Measurements from ENCODE around the gene GPD2. TPM values are rescaled to one million over a fixed set of nuclear protein-coding genes. Genes with fewer than 3 reads are reported as not detected.

Gene GPD2
- total RNA-seq, 1 experiment from 2014 or later: 58.3 TPM

DNA sequence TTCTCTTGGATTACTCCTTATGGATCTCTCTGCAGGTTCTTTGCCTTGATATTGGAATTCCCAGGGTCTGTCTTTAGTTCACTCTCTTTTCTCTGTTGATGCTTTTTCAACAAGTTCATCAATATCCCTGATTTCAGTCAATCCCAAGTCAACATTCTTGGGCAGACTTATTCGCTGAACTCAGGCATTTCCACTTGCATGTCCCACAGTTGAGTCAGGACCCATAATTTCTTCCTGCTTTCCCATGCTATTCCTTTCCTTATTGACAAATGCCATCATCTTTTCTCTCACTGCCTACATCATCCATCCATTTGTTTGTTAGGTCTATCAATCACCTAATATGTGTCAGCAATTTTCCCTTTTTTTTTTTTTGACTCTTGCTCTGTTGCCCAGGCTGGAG is 11.6 kb downstream of the GPD2 start:
- no peaks in the 10 kb centered on the region; the same call in 1 of the 2 replicates for H3K4me1 ChIP-seq
- peaks cover 10% of the 10 kb centered on the region for H3K36me3 Mint-ChIP-seq (ENCODE audit: insufficient read depth, unreplicated experiment)
- no peak overlapping the region for H3K4me3 Mint-ChIP-seq (ENCODE audit: unreplicated experiment)
- TF ChIP-seq, protein P1, sequence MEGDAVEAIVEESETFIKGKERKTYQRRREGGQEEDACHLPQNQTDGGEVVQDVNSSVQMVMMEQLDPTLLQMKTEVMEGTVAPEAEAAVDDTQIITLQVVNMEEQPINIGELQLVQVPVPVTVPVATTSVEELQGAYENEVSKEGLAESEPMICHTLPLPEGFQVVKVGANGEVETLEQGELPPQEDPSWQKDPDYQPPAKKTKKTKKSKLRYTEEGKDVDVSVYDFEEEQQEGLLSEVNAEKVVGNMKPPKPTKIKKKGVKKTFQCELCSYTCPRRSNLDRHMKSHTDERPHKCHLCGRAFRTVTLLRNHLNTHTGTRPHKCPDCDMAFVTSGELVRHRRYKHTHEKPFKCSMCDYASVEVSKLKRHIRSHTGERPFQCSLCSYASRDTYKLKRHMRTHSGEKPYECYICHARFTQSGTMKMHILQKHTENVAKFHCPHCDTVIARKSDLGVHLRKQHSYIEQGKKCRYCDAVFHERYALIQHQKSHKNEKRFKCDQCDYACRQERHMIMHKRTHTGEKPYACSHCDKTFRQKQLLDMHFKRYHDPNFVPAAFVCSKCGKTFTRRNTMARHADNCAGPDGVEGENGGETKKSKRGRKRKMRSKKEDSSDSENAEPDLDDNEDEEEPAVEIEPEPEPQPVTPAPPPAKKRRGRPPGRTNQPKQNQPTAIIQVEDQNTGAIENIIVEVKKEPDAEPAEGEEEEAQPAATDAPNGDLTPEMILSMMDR (IDR thresholded peaks at IDR 0.05; ENCODE audit: insufficient read depth in 1 of 2, low read depth in 1 of 2, low read length in 1 of 2, severe bottlenecking in 1 of 2, unreplicated experiment in 1 of 2): no peak
- H3K9me3 ChIP-seq: no peaks in the 10 kb centered on the region; the same call in 1 of the 2 replicates
- POLR2A ChIA-PET: no interaction called here
- H3K27me3 ChIP-seq (replicated peaks; ENCODE audit: control insufficient read depth, insufficient read depth, low read length): no peaks in the 10 kb centered on the region
- intact Hi-C loops (cut with micrococcal nuclease; ENCODE audit: unreplicated experiment): no loop called here
- no peaks in the 10 kb centered on the region for H3K36me3 ChIP-seq (ENCODE audit: control insufficient read depth, insufficient read depth, low read length)
- H3K4me1 Mint-ChIP-seq (ENCODE audit: low read depth, unreplicated experiment): peaks cover 17% of the 10 kb centered on the region
- CTCF ChIA-PET: no interaction called here
- H3K4me3 ChIP-seq (ENCODE audit: low read depth, low read length): no peak overlapping the region
- peaks cover 19% of the 10 kb centered on the region for H3K9me3 Mint-ChIP-seq (ENCODE audit: unreplicated experiment)
- DNase-seq: no peak
- H3K27me3 Mint-ChIP-seq (ENCODE audit: insufficient read depth, unreplicated experiment): no peaks in the 10 kb centered on the region
- H3K27ac Mint-ChIP-seq (ENCODE audit: unreplicated experiment): no peak overlapping the region
- BruUV-seq (replicated peaks): no TSS peak

DNA sequence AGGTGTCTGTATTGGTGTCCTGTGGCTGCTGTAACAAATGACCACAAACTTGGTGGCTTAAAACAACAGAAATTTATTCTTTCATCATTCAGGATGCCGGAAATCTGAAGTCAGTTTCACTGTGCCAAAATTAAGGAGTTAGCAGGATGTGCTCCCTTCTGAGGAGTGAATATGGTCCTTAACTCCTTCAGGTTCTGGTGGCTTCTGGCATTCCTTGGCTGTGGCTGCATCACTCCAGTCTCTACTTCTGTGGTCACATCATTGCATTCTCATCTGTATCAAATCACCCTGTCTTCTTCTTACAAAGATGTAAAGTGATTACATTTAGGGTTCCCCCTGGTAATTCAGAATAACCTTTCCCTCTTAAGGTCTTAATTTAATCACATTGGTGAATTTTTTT is 12.6 kb downstream of the GPD2 start:
- no TSS peak for BruUV-seq (replicated peaks)
- TF ChIP-seq, protein P1 (IDR thresholded peaks at IDR 0.05; ENCODE audit: insufficient read depth in 1 of 2, low read depth in 1 of 2, low read length in 1 of 2, severe bottlenecking in 1 of 2, unreplicated experiment in 1 of 2): no peak
- H3K4me3 Mint-ChIP-seq (ENCODE audit: unreplicated experiment): no peak overlapping the region
- intact Hi-C loops (cut with micrococcal nuclease; ENCODE audit: unreplicated experiment): no loop called here
- Histone ChIP-seq H3K9me3 (no peaks in the 10 kb centered on the region; the same call in 1 of the 2 replicates), H3K4me1 (no peaks in the 10 kb centered on the region; the same call in 1 of the 2 replicates), H3K36me3 (ENCODE audit: control insufficient read depth, insufficient read depth, low read length) (no peaks in the 10 kb centered on the region), H3K27me3 (replicated peaks; ENCODE audit: control insufficient read depth, insufficient read depth, low read length) (no peaks in the 10 kb centered on the region), H3K4me3 (ENCODE audit: low read depth, low read length) (no peak overlapping the region)
- H3K27me3 Mint-ChIP-seq (ENCODE audit: insufficient read depth, unreplicated experiment): no peaks in the 10 kb centered on the region
- peaks cover 29% of the 10 kb centered on the region for H3K9me3 Mint-ChIP-seq (ENCODE audit: unreplicated experiment)
- peaks cover 18% of the 10 kb centered on the region for H3K36me3 Mint-ChIP-seq (ENCODE audit: insufficient read depth, unreplicated experiment)
- H3K4me1 Mint-ChIP-seq (ENCODE audit: low read depth, unreplicated experiment): peaks cover 22% of the 10 kb centered on the region
- DNase-seq: no peak
- H3K27ac Mint-ChIP-seq (ENCODE audit: unreplicated experiment): no peak overlapping the region
- CTCF ChIA-PET: no interaction called here
- POLR2A ChIA-PET: no interaction called here

DNA sequence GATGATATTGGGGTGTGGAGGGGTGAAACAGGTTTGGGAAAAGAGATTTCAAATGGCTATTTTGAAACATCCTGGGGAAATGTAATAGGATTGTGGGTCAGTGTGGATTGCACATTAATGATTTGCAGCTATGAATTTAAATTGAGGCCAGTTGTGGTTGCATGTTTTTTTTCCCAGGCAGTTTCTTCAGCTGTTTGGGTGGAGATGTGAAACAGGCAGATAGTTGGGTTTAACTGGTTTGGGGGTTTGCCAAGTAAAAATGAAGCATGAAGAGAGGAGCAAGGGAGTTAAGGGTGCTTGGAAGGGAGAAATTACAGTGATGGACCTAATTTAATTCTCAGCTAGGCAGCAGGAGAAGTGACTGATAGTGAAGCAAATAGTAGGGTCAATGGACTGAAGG is 16.8 kb downstream of the GPD2 start:
- CTCF ChIA-PET: no interaction called here
- intact Hi-C loops (cut with micrococcal nuclease; ENCODE audit: unreplicated experiment): no loop called here

More for the DNA sequence above, 16.8 kb downstream of the GPD2 start:
- H3K9me3 Mint-ChIP-seq (ENCODE audit: unreplicated experiment): peaks cover 34% of the 10 kb centered on the region
- Histone ChIP-seq H3K36me3 (ENCODE audit: control insufficient read depth, insufficient read depth, low read length) (no peaks in the 10 kb centered on the region), H3K27me3 (replicated peaks; ENCODE audit: control insufficient read depth, insufficient read depth, low read length) (no peaks in the 10 kb centered on the region), H3K9me3 (no peaks in the 10 kb centered on the region; the same call in 1 of the 2 replicates), H3K4me3 (ENCODE audit: low read depth, low read length) (no peak overlapping the region), H3K4me1 (peaks cover 23% of the 10 kb centered on the region)
- no peak for DNase-seq
- TF ChIP-seq, protein P1 (IDR thresholded peaks at IDR 0.05; ENCODE audit: insufficient read depth in 1 of 2, low read depth in 1 of 2, low read length in 1 of 2, severe bottlenecking in 1 of 2, unreplicated experiment in 1 of 2): no peak
- no peaks in the 10 kb centered on the region for H3K27me3 Mint-ChIP-seq (ENCODE audit: insufficient read depth, unreplicated experiment)
- H3K27ac Mint-ChIP-seq (ENCODE audit: unreplicated experiment): peak overlapping the region; percentile 6
- H3K4me3 Mint-ChIP-seq (ENCODE audit: unreplicated experiment): no peak overlapping the region
- H3K4me1 Mint-ChIP-seq (ENCODE audit: low read depth, unreplicated experiment): peaks cover 34% of the 10 kb centered on the region
- peaks cover 18% of the 10 kb centered on the region for H3K36me3 Mint-ChIP-seq (ENCODE audit: insufficient read depth, unreplicated experiment)
- POLR2A ChIA-PET: no interaction called here
- BruUV-seq (replicated peaks): no TSS peak

Data from Caco-2 (cell line).